Omental fat pad (tissue), 4 donors: ENCODE data around the gene ATXN7. TPM values are rescaled to one million over a fixed set of nuclear protein-coding genes. Genes with fewer than 3 reads are reported as not detected.
A peak's percentile ranks its signal among the peaks of the same experiment; 100 is the strongest.

Source experiments
- ATAC-seq: fragments of 150-250 bp; one replicate; pipeline ENCODE4 v1.9.1; 2016; ENCODE audit warnings: mild to moderate bottlenecking, moderate library complexity; ENCODE audit not compliant: low FRiP score
- DNase-seq: peaks from one replicate; pipeline ENCODE4 v3.0.0-alpha.2; 2019; ENCODE audit warnings: low spot score
- total RNA-seq, 4 donors: library from RNA; depleted of rRNA; stranded (reverse); fragments of >200 nt; gene quantifications; one replicate each; pipeline ENCODE4 v1.1.0, GENCODE V29; 2016
- TF ChIP-seq, protein P1 (sequence below), 3 donors: fragments of 450-650 bp; IDR thresholded peaks; one replicate each; pipeline ENCODE4 v1.5.1; 2016 to 2017; ENCODE audit warnings: antibody characterized with exemption in 3 of 3, mild to moderate bottlenecking in 3 of 3, moderate library complexity in 2 of 3

ATXN7 gene
- total RNA-seq, 4 donors from 2014 or later = 22.5 to 74.5 (median 31.1) TPM

DNA sequence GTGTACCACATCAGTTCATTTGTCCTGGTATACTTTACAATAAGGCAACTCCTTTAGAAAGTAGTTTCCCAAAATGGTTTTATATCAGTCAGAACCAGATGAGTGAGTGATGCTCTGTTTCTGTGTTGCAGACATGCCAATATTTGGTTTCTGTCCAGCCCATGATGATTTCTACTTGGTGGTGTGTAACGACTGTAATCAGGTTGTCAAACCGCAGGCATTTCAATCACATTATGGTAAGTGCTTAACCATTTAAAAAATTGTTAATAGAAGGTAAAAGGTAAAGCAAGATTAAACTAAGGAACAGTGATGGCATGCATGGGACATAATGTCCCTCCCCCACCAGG is 88.6 kb downstream of the ATXN7 start:
- TF ChIP-seq, protein P1, sequence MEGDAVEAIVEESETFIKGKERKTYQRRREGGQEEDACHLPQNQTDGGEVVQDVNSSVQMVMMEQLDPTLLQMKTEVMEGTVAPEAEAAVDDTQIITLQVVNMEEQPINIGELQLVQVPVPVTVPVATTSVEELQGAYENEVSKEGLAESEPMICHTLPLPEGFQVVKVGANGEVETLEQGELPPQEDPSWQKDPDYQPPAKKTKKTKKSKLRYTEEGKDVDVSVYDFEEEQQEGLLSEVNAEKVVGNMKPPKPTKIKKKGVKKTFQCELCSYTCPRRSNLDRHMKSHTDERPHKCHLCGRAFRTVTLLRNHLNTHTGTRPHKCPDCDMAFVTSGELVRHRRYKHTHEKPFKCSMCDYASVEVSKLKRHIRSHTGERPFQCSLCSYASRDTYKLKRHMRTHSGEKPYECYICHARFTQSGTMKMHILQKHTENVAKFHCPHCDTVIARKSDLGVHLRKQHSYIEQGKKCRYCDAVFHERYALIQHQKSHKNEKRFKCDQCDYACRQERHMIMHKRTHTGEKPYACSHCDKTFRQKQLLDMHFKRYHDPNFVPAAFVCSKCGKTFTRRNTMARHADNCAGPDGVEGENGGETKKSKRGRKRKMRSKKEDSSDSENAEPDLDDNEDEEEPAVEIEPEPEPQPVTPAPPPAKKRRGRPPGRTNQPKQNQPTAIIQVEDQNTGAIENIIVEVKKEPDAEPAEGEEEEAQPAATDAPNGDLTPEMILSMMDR (IDR thresholded peaks at IDR 0.05) = no peak
- no peak for DNase-seq
- no peak for ATAC-seq

DNA sequence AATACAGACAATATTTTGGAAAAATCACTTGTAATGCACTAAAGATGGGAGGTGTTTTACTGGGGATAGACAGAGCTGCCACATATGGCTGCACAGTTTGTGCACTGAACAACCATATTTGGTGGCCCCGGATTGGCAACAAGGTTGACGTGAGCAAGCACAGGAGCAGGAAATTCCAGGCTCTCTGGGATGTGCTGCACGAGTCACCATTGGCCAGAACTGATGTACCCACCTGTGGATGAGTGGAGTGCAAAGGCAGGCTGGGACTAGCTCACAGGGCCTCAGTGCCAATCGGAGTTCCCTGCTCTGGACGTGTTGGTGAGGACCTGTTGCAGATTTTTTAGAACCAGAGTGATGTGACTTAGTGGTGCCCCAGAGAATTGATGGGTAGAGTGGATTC is 90.5 kb downstream of the ATXN7 start:
- TF ChIP-seq, protein P1 (IDR thresholded peaks at IDR 0.05) = no peak
- no peak for DNase-seq
- no peak for ATAC-seq

DNA sequence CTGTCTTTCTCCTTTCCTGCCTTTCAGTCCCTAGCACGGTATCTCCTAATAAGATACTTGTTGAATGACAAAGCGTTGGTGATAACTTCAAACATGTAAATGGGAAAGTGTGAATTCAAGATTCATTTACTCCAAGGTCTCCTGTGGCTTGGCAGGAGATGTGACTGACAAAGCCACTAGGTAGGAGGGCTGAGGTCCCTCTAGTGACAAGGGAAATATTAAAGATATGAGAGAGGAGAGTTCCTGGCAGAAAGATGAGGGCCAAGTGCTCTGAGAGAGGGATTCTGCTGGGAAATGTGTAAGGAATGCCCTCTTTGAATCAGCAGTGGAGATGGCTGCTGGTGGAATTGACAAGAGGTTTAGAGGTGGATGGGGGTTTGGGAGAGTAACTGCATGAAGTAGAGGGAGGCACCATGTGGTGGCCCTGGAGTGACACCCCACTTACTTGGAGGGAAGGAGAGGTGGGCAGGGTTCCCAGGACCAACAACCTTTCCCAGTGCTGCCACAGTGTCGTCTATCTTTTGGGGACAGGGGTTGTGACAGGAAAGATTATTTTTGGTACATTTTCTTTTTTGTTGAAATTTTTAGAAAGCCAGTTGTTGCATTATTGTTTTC is 91.5 kb downstream of the ATXN7 start:
- TF ChIP-seq, protein P1 (IDR thresholded peaks at IDR 0.05) = no peak
- ATAC-seq (no peak), DNase-seq (no peak)

DNA sequence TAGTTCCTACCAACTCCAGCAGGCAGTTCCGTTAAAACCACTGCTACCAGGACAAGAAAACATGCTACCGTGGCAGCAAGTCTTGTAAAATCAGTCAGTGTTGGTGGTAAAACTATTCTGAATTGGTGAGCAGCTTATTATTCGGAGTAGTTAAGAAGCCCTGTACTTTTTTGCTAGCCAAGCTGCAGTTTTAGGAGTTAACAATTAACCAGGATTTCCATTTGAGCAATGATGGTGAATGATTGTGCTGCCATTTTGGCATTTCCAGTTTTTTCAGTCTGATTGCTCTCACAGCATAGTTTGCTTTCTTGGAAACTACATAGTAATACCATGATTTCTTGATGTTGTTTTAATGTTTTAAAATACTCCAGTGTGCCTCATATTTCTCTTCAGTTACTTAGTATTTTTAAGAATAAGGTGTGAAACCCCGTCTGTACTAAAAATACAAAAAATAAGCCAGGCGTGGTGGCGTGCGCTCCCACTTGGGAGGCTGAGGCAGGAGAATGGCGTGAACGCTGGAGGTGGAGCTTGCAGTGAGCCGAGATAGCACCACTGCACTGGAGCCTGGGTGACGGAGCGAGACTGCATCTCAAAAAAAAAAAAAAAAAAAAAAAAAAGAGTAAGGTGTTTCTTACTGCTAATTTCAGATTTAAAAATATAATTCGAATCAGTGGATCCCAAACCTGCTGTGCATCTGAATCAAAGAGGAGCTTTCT is 92.3 kb downstream of the ATXN7 start:
- no peak for ATAC-seq
- DNase-seq = no peak
- TF ChIP-seq, protein P1 (IDR thresholded peaks at IDR 0.05) = no peak

DNA sequence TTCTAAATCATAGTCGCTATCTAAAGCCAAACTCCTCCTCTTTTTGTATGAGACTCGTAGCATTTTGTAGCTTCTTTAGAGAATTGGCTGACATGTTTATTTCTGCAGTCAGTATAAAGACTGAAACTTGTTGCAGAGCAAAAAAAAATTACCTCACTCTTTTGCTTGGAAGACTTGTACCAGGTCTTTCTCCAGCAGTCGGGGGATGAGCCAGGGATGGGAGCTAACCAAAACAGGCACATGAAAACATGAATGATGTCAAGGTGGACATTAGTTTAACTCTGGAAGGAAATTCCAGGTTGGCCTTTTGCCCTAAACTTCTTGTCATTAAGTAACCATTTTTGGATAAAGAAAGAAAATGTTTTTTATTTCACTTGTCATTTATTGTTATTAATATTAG is 95.5 kb downstream of the ATXN7 start:
- ATAC-seq (peak; percentile 37), DNase-seq (no peak)
- TF ChIP-seq, protein P1 (IDR thresholded peaks at IDR 0.05) = no peak

DNA sequence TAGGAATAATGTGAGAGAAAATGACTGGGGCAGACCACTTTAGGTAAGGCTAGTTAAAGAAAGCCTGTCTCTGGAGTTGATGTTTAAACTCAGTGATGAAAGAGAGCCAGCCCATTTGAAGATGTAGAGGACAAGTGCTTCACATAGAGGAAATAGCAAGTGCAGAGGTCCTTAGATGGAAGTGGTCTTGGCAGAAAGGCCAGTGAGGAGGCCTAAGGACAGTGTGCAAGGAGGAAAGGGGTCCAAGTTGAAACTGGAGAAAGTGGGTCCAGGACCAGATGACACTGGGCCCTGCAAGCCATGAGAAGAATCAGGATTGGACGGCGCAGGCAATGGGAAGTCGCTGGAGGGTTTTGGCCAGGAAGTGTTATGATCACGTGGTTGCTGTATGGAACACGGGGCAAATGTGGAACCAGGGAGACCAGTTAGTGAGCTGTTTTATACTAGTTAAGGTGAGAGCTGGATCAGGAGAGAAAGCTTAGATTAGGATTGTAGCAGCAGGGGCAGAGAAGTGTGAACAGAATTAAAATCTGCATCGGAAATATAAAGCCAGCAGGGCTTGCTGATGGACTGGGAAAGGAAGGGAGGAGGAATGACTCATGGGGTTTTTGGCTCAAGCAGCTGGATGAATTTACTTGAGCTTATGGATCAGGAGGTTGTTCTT is 96.5 kb downstream of the ATXN7 start:
- ATAC-seq (peak; percentile 52), DNase-seq (no peak)
- TF ChIP-seq, protein P1 (IDR thresholded peaks at IDR 0.05) = no peak
